ENCODE measurements around the gene ARL2. TPM values are rescaled to one million over a fixed set of nuclear protein-coding genes. Genes with fewer than 3 reads are reported as not detected.

ARL2 gene
- total RNA-seq, 2 experiments from 2014 or later = 10.5 to 11.1 TPM

DNA sequence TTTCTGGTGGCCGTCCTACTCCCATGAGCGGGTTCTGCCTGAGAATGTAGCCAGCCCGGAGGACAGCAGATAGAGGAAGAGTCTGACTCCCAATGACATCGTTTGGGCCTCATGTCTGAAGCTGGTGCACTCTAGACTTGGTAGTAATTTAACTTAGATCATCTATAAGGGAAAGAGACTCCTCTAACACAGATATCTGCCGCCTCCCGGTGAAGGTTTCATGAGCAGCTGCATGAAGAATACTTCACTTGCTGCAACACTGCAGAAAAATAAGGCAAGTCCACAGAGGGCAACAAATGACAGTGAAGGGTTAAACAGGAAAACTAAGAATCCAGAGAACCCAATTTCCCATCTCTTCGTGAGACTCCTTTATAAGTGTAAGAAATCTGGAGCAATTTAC is 5.9 kb upstream of the ARL2 start:
- Mint-ChIP-seq H3K4me3 (no peak overlapping the region), H3K36me3 (ENCODE audit: low read depth) (no peaks in the 10 kb centered on the region), H3K9me3 (no peaks in the 10 kb centered on the region), H3K27ac (no peak overlapping the region), H3K4me1 (ENCODE audit: low read depth) (peaks cover 2% of the 10 kb centered on the region), H3K27me3 (no peaks in the 10 kb centered on the region)
- H3K9me3 ChIP-seq (ENCODE audit: control insufficient read depth in 1 of 2, insufficient read depth in 1 of 2, low read length in 2 of 2) = no peaks in the 10 kb centered on the region
- H3K4me1 ChIP-seq (ENCODE audit: insufficient read depth, low read length) = peaks cover 3% of the 10 kb centered on the region
- intact Hi-C loops (cut with DNase I, micrococcal nuclease) = no loop called here
- H3K36me3 ChIP-seq (ENCODE audit: insufficient read depth, low read length) = no peaks in the 10 kb centered on the region
- peaks cover 0 to 2% of the 10 kb centered on the region in 2 experiments for H3K27me3 ChIP-seq (ENCODE audit: control insufficient read depth in 1 of 2, insufficient read depth in 2 of 2, low read length in 2 of 2)
- ChIA-PET POLR2A (no interaction called here), CTCF (no interaction called here)
- no peak overlapping the region for H3K4me3 ChIP-seq (ENCODE audit: low read length)
- TF ChIP-seq, protein P1, sequence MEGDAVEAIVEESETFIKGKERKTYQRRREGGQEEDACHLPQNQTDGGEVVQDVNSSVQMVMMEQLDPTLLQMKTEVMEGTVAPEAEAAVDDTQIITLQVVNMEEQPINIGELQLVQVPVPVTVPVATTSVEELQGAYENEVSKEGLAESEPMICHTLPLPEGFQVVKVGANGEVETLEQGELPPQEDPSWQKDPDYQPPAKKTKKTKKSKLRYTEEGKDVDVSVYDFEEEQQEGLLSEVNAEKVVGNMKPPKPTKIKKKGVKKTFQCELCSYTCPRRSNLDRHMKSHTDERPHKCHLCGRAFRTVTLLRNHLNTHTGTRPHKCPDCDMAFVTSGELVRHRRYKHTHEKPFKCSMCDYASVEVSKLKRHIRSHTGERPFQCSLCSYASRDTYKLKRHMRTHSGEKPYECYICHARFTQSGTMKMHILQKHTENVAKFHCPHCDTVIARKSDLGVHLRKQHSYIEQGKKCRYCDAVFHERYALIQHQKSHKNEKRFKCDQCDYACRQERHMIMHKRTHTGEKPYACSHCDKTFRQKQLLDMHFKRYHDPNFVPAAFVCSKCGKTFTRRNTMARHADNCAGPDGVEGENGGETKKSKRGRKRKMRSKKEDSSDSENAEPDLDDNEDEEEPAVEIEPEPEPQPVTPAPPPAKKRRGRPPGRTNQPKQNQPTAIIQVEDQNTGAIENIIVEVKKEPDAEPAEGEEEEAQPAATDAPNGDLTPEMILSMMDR (IDR thresholded peaks at IDR 0.05) = no peak
- ATAC-seq (ENCODE audit: poor library complexity) (no peak), DNase-seq (no peak)
- no peak overlapping the region for H3K27ac ChIP-seq (ENCODE audit: low read depth in 1 of 2, low read length in 2 of 2)

DNA sequence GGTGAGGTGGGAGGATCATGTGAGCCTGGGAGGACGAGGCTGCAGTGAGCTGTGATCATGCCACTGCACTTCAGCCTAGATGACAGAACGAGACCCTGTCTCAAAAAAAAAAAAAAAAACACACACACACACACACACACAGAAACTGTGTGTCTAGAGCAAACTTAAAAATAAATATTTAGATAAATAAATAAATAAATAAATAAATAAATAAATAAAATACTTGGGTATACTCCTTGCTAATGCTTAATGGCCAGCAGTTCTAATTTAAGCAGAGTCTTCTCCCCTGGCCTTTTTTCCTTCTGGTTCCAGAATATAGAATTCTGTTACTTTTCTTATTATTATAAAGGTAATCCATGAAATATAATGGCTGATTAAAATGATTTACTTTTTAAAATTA is 5.1 kb upstream of the ARL2 start:
- DNase-seq (no peak), ATAC-seq (ENCODE audit: poor library complexity) (no peak)
- Mint-ChIP-seq H3K4me1 (ENCODE audit: low read depth) (peaks cover 10% of the 10 kb centered on the region), H3K27ac (no peak overlapping the region), H3K4me3 (no peak overlapping the region), H3K27me3 (no peaks in the 10 kb centered on the region), H3K9me3 (no peaks in the 10 kb centered on the region), H3K36me3 (ENCODE audit: low read depth) (peaks cover 3% of the 10 kb centered on the region)
- peaks cover 11% of the 10 kb centered on the region for H3K4me1 ChIP-seq (ENCODE audit: insufficient read depth, low read length)
- intact Hi-C loops (cut with DNase I, micrococcal nuclease) = no loop called here
- CTCF ChIA-PET = no interaction called here
- no peak overlapping the region for H3K4me3 ChIP-seq (ENCODE audit: low read length)
- POLR2A ChIA-PET = no interaction called here
- no peaks in the 10 kb centered on the region for H3K36me3 ChIP-seq (ENCODE audit: insufficient read depth, low read length)
- TF ChIP-seq, protein P1 (IDR thresholded peaks at IDR 0.05) = no peak
- H3K27me3 ChIP-seq (ENCODE audit: control insufficient read depth in 1 of 2, insufficient read depth in 2 of 2, low read length in 2 of 2) = no peaks in the 10 kb centered on the region
- no peak overlapping the region for H3K27ac ChIP-seq (ENCODE audit: low read depth in 1 of 2, low read length in 2 of 2)
- no peaks in the 10 kb centered on the region for H3K9me3 ChIP-seq (ENCODE audit: control insufficient read depth in 1 of 2, insufficient read depth in 1 of 2, low read length in 2 of 2)

DNA sequence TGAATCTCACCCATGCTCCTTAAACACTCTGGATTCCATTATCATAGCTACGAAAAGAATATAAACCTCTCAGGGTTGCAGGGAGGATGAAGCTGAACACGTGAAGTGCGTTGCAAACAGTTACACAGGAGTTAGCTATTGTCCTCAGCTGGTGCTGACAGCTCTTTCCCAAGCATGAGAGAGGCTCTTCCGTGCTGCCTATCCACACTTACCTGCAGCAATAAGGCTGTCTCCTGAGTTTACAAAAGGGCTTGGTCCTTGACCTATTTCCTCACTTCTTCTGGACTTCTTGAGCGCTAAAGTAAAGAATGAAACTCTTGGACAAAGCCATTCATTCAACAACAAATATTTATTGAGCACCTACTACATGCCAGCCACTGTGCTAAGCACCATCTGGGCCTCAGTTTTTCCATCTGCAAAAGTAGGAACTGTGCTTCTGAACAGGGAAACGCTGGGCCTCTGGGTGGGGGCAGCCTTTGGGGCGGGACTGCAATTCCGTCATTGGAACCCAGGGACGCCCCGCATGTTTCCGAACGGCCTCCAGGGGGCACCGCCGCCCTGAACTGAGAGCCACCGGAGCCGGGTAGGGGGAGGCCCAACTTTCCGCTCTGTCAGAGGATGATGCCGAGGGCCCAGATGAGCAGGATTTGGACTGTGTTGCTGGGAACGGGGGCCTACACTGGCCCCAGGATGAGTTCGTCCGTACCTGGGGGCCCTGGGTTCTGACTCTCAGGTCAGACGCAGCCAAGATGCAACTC is 651 bp upstream of the ARL2 start:
- DNase-seq (peak; percentile 83 to 95 (median 88)), ATAC-seq (ENCODE audit: poor library complexity) (peak; percentile 94)
- no peaks in the 10 kb centered on the region for H3K9me3 Mint-ChIP-seq
- peak overlapping the region; percentile 97 for H3K4me3 Mint-ChIP-seq
- POLR2A ChIA-PET = interaction anchor here (0.5 to 2.8 kb wide), 14 partner anchors 12 to 1088 kb away, joined by 3 to 19 read pairs (median 4); partner anchors contain the start of genes BATF2, FAU, MAJIN and MRPL49
- TF ChIP-seq, protein P1 (IDR thresholded peaks at IDR 0.05) = no peak
- Histone ChIP-seq H3K36me3 (ENCODE audit: insufficient read depth, low read length) (peaks cover 4% of the 10 kb centered on the region), H3K9me3 (ENCODE audit: control insufficient read depth in 1 of 2, insufficient read depth in 1 of 2, low read length in 2 of 2) (no peaks in the 10 kb centered on the region), H3K4me1 (ENCODE audit: insufficient read depth, low read length) (peaks cover 26% of the 10 kb centered on the region), H3K27me3 (ENCODE audit: control insufficient read depth in 1 of 2, insufficient read depth in 2 of 2, low read length in 2 of 2) (no peaks in the 10 kb centered on the region), H3K4me3 (ENCODE audit: low read length) (peak overlapping the region; percentile 87), H3K27ac (ENCODE audit: low read depth in 1 of 2, low read length in 2 of 2) (peak overlapping the region; percentile 83 to 98)
- peaks cover 26% of the 10 kb centered on the region for H3K4me1 Mint-ChIP-seq (ENCODE audit: low read depth)
- H3K27me3 Mint-ChIP-seq = no peaks in the 10 kb centered on the region
- CTCF ChIA-PET = interaction anchor here (0.9 to 4.1 kb wide), 21 partner anchors 14 to 302 kb away, joined by 3 to 30 read pairs (median 5); partner anchors contain the start of genes CDC42BPG, CDC42EP2, CDCA5 and FAU
- peak overlapping the region; percentile 96 for H3K27ac Mint-ChIP-seq
- H3K36me3 Mint-ChIP-seq (ENCODE audit: low read depth) = peaks cover 3% of the 10 kb centered on the region
- intact Hi-C loops (cut with DNase I, micrococcal nuclease) = loop anchor here (1.0 to 10.0 kb wide), 9 partner anchors 41 to 301 kb away; partner anchors contain the start of genes CDC42EP2 (in 2 of the 2), CAPN1 (in 1 of the 2), CDCA5 (in 1 of the 2) and MAJIN (in 1 of the 2)

Measured in CD4-positive, alpha-beta T cell (primary cell).